HepG2 (cell line): ENCODE results near the gene NET1. TPM values are rescaled to one million over a fixed set of nuclear protein-coding genes. Genes with fewer than 3 reads are reported as not detected.

Experiments used
- ATF7-NPFF ChIP-seq: sonication (generic); formaldehyde crosslinking; IDR thresholded peaks from 2 replicates; pipeline ENCODE4 v1.8.1; 2023; ENCODE audit warnings: mild to moderate bottlenecking, low read depth, missing genetic modification reagents, moderate library complexity
- BCL6 ChIP-seq: IDR thresholded peaks from 2 replicates; pipeline ENCODE4 v1.6.1; 2016; ENCODE audit warnings: missing genetic modification reagents, missing compliant biosample characterization
- DBP ChIP-seq: sonication (generic); formaldehyde crosslinking; IDR thresholded peaks from 2 replicates; pipeline ENCODE4 v1.4.0; 2020; ENCODE audit warnings: missing genetic modification reagents; ENCODE audit errors: not compliant biosample characterization
- FOXP1 ChIP-seq, 2 experiments: fragments of 450-650 bp in 1 of 2; IDR thresholded peaks; 2 replicates each; pipeline ENCODE4 v1.6.1; 2017 to 2018; ENCODE audit warnings: antibody characterized with exemption in 1 of 2
- FOXP4 ChIP-seq: sonication (generic); formaldehyde crosslinking; IDR thresholded peaks from 2 replicates; pipeline ENCODE4 v1.4.0; 2020; ENCODE audit warnings: missing genetic modification reagents
- HNF4A ChIP-seq: sonication (generic); formaldehyde crosslinking; IDR thresholded peaks from 2 replicates; pipeline ENCODE4 v1.4.0; 2020; ENCODE audit warnings: missing genetic modification reagents
- HNF4G ChIP-seq, 2 experiments: sonication (generic) in 1 of 2; formaldehyde crosslinking in 1 of 2; IDR thresholded peaks; 2 replicates each; pipeline versions ENCODE4 v1.4.0 to v1.6.1; 2011 to 2020; ENCODE audit warnings: borderline replicate concordance in 2 of 2, low read depth in 2 of 2, mild to moderate bottlenecking in 2 of 2, low read length in 1 of 2, missing genetic modification reagents in 1 of 2, moderate library complexity in 1 of 2
- ISX ChIP-seq: sonication (generic); formaldehyde crosslinking; conservative IDR thresholded peaks from 2 replicates; pipeline ENCODE4 v1.5.0; 2020; ENCODE audit warnings: missing genetic modification reagents
- MIXL1 ChIP-seq: IDR thresholded peaks from 2 replicates; pipeline ENCODE4 v1.6.1; 2016
- MTF2 ChIP-seq: sonication (generic); formaldehyde crosslinking; IDR thresholded peaks from 2 replicates; pipeline ENCODE4 v1.5.0; 2020; ENCODE audit warnings: missing genetic modification reagents, borderline replicate concordance
- NCOR1 ChIP-seq: fragments of 200-600 bp; sonication (generic); IDR thresholded peaks from 2 replicates; pipeline ENCODE4 v1.7.0; 2017; ENCODE audit warnings: antibody characterized with exemption, low read length, borderline replicate concordance
- NR2F6 ChIP-seq, 2 experiments: IDR thresholded peaks; 2 replicates each; pipeline ENCODE4 v1.6.1; 2016; ENCODE audit warnings: antibody characterized with exemption in 1 of 2, mild to moderate bottlenecking in 1 of 2
- PAXIP1 ChIP-seq: sonication (generic); formaldehyde crosslinking; conservative IDR thresholded peaks from 2 replicates; pipeline ENCODE4 v1.4.0; 2020; ENCODE audit warnings: mild to moderate bottlenecking, missing genetic modification reagents, moderate library complexity
- SAP130 ChIP-seq: IDR thresholded peaks from 2 replicates; pipeline ENCODE4 v1.6.1; 2016; ENCODE audit warnings: low read depth
- SMYD3 ChIP-seq: sonication (generic); formaldehyde crosslinking; IDR thresholded peaks from 2 replicates; pipeline ENCODE4 v1.8.1; 2023; ENCODE audit warnings: mild to moderate bottlenecking, missing genetic modification reagents
- SP2 ChIP-seq: sonication (generic); formaldehyde crosslinking; IDR thresholded peaks from 2 replicates; pipeline ENCODE4 v1.5.1; 2020; ENCODE audit warnings: mild to moderate bottlenecking, missing genetic modification reagents
- XBP1 ChIP-seq: sonication (generic); formaldehyde crosslinking; IDR thresholded peaks from 2 replicates; pipeline ENCODE4 v1.5.0; 2020; ENCODE audit warnings: missing genetic modification reagents
- ZFP62 ChIP-seq: sonication (generic); formaldehyde crosslinking; IDR thresholded peaks from 2 replicates; pipeline ENCODE4 v1.4.0; 2020; ENCODE audit warnings: missing genetic modification reagents
- ZIK1 ChIP-seq: sonication (generic); formaldehyde crosslinking; IDR thresholded peaks from 2 replicates; pipeline ENCODE4 v1.5.0; 2020; ENCODE audit warnings: mild to moderate bottlenecking, low read depth, missing genetic modification reagents, borderline replicate concordance
- ZMAT3 ChIP-seq: sonication (generic); formaldehyde crosslinking; conservative IDR thresholded peaks from 2 replicates; pipeline ENCODE4 v1.7.0; 2021; ENCODE audit warnings: missing genetic modification reagents
- ZNF468 ChIP-seq: sonication (generic); formaldehyde crosslinking; IDR thresholded peaks from 2 replicates; pipeline ENCODE4 v1.8.0; 2022; ENCODE audit warnings: mild to moderate bottlenecking, moderate library complexity, missing genetic modification reagents
- ZNF557 ChIP-seq: sonication (generic); formaldehyde crosslinking; IDR thresholded peaks from 2 replicates; pipeline ENCODE4 v1.4.0; 2020; ENCODE audit warnings: missing genetic modification reagents
- ZNF746 ChIP-seq: sonication (generic); formaldehyde crosslinking; IDR thresholded peaks from 2 replicates; pipeline ENCODE4 v1.8.0; 2022; ENCODE audit warnings: mild to moderate bottlenecking, missing genetic modification reagents
- polyA plus RNA-seq, 8 experiments: library from polyadenylated mRNA; depleted of rRNA in 3 of 8; stranded (reverse) in 7 of 8; unstranded in 1 of 8; fragments of >200 nt; fragmentation: Illumina TruSeq in 4 of 8; extraction: Trizol in 4 of 8; gene quantifications; 2 replicates each; pipeline versions ENCODE4 v1.2.1 to v1.2.3, GENCODE V29; 2011 to 2016; ENCODE audit warnings: low read depth in 4 of 8, missing spikeins in 1 of 8, mixed read lengths in 1 of 8; ENCODE audit not compliant: insufficient read depth in 1 of 8
- total RNA-seq, 5 experiments: library from RNA; depleted of rRNA; stranded (reverse); fragments of >200 nt; fragmentation: Illumina TruSeq; extraction: Trizol; gene quantifications; 2 replicates each; pipeline ENCODE4 v1.2.3, GENCODE V29; 2016; ENCODE audit warnings: low read depth in 1 of 5
- TF ChIP-seq, protein P1 (sequence below): sonication (generic); formaldehyde crosslinking; IDR thresholded peaks from 2 replicates; pipeline ENCODE4 v1.4.0; 2020; ENCODE audit warnings: low read depth, mild to moderate bottlenecking, missing genetic modification reagents

The NET1 gene
- total and polyA plus RNA-seq, 2 of the 13 experiments (the other 11 are each of a cell fraction or from before 2014, with no cell fraction given) = 48.1 to 65.8 TPM

DNA sequence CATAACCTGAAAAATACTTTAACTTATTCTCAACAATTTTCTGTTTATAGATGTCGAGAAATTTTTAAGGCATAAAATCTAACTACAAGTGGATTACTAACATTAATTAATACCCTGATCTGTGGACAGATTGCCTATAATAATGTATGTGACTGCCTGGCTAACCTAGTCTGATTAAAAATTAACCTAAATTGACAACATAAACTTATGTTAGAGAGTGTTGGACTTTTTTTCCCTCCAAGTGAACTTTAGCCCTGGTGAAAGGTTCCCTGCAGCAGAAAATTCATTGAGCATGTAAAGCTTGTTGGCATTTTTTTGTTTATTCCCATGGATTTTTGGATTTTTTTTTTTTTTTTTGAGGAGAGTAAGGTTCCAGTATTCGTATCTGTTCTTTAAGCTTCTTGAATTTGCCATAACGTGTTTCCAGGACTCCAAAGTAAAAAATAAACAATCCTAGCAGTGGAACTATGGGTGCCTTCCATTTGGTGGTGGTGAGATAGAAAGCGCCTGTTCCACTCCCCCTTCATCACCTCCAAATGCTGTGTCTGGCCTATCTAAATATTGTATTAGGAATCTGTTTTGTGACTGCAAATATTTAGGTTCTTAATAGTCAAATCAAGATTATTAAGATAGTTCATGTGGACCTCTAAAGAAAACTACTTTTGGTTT, 36.1 kb downstream of the NET1 start (continued):
- TF ChIP-seq SP2 (CRISPR knock-in tag) (no peak), HNF4A (CRISPR knock-in tag) (peak; percentile 88), DBP (CRISPR knock-in tag) (no peak), NR2F6 (IDR thresholded peaks at IDR 0.05) (no peak), NR2F6 (CRISPR knock-in tag; IDR thresholded peaks at IDR 0.05) (no peak), XBP1 (CRISPR knock-in tag) (no peak), ZNF746 (CRISPR knock-in tag) (no peak), FOXP1 (IDR thresholded peaks at IDR 0.05) (no peak), FOXP1 (CRISPR knock-in tag; IDR thresholded peaks at IDR 0.05) (0 out of 2 replicates have a peak, but pooled peaks have one; percentile 20), MIXL1 (peak; percentile 26; the same call in 1 of the 2 replicates), HNF4G (IDR thresholded peaks at IDR 0.05; ENCODE audit: borderline replicate concordance, low read depth, low read length) (peak; percentile 82), HNF4G (CRISPR knock-in tag; IDR thresholded peaks at IDR 0.05; ENCODE audit: borderline replicate concordance, low read depth) (no peak), MTF2 (CRISPR knock-in tag) (no peak), ZNF468 (no peak), ZMAT3 (CRISPR knock-in tag) (no peak), PAXIP1 (CRISPR knock-in tag) (peak; percentile 77), NCOR1 (peak; percentile 82), SMYD3 (no peak), FOXP4 (CRISPR knock-in tag) (peak; percentile 39; the same call in 1 of the 2 replicates), ISX (CRISPR knock-in tag) (no peak), ZIK1 (no peak), ZNF557 (CRISPR knock-in tag) (no peak), SAP130 (CRISPR knock-in tag) (peak; percentile 74), BCL6 (0 out of 2 replicates have a peak, but pooled peaks have one; percentile 21), ZFP62 (CRISPR knock-in tag) (no peak), ATF7-NPFF (CRISPR knock-in tag) (no peak)
- TF ChIP-seq, protein P1, sequence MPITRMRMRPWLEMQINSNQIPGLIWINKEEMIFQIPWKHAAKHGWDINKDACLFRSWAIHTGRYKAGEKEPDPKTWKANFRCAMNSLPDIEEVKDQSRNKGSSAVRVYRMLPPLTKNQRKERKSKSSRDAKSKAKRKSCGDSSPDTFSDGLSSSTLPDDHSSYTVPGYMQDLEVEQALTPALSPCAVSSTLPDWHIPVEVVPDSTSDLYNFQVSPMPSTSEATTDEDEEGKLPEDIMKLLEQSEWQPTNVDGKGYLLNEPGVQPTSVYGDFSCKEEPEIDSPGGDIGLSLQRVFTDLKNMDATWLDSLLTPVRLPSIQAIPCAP (CRISPR knock-in tag) = no peak
